Mononuclear cell (primary cell): ENCODE results near the gene STPG2. TPM values are rescaled to one million over a fixed set of nuclear protein-coding genes. Genes with fewer than 3 reads are reported as not detected.
"Not testable (repeated sequence)": the region's sequence is repeated elsewhere in the genome, so short reads cannot be mapped to it uniquely, and the experiment has no call there.

Experiments
- H3K27me3 ChIP-seq: 2 replicates; pipeline ENCODE4 v1.6.0; 2011; ENCODE audit warnings: low read length, control low read depth; ENCODE audit not compliant: insufficient read depth
- H3K4me1 ChIP-seq: 2 replicates; pipeline ENCODE4 v1.5.1; 2011; ENCODE audit warnings: mild to moderate bottlenecking, low read length, control low read depth; ENCODE audit not compliant: insufficient read depth
- H3K4me3 ChIP-seq: 2 replicates; pipeline ENCODE4 v1.5.1; 2011; ENCODE audit warnings: mild to moderate bottlenecking, low read length, moderate library complexity
- H3K9me3 ChIP-seq: 2 replicates; pipeline ENCODE4 v1.5.1; 2011; ENCODE audit warnings: low read depth, mild to moderate bottlenecking, control low read depth, low read length
- total RNA-seq: library from RNA; depleted of rRNA; stranded (reverse); fragments of >200 nt; gene quantifications from one replicate; pipeline ENCODE4 v1.2.3, GENCODE V29; 2012

Gene STPG2
- total RNA-seq, 1 donor, result 0.73 TPM

- peaks cover 14% of the 10 kb centered on the region for H3K9me3 ChIP-seq
- H3K27me3 ChIP-seq, result no peaks in the 10 kb centered on the region
- no peaks in the 10 kb centered on the region for H3K4me1 ChIP-seq
- no peak overlapping the region for H3K4me3 ChIP-seq
Observed at GRCh38 chr4:97942137-97942536, 201.1 kb downstream of the STPG2 start.

- Histone ChIP-seq H3K4me3 (no peak overlapping the region), H3K4me1 (no peaks in the 10 kb centered on the region), H3K27me3 (no peaks in the 10 kb centered on the region), H3K9me3 (peaks cover 14% of the 10 kb centered on the region)
Observed at GRCh38 chr4:97938141-97938540, 205.1 kb downstream of the STPG2 start.

DNA sequence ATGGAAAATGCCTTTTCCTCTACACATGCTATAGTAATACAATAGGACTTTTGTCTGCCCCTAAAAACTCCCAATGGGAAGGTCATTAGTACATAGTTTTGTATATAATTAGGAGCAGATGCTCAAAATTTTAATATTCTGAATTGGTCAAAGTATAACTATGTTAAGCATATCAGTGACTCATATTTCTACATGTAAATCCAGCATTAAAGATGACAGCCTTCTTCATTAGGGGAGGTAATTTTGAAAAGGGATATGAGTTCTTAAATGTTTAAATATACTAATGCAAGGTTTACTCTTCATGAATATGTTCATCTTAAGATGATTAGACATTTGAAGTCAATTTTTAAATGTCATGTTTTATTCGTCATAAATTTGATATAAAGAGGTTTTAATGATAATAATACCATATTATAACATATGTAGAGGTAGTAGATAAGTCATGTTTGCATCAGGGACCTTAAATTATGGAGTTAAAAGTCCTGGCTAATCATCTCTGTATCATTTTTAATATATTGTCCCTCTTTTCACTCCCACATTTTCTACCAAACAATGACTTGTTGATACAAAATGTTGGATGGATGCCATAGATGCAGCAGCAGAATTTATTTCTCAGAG is 218.8 kb downstream of the STPG2 start:
- Histone ChIP-seq H3K4me1 (no peaks in the 10 kb centered on the region), H3K4me3 (no peak overlapping the region), H3K9me3 (no peaks in the 10 kb centered on the region), H3K27me3 (no peaks in the 10 kb centered on the region)

DNA sequence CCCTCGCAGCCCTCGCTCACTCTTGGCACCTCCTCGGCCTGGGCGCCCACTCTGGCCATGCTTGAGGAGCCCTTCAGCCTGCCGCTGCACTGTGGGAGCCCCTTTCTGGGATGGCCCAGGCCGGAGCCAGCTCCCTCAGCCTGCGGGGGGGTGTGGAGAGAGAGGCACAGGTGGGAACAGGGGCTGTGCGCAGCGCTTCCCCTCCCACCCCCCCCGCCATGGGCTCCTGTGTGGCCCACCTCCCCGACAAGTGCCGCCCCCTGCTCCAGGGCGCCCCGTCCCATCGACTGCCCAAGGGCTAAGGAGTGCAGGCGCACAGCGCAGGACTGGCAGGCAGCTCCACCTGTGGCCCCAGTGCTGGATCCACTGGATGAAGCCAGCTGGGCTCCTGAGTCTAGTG is 220.2 kb downstream of the STPG2 start:
- H3K9me3 ChIP-seq, result peaks cover 6% of the 10 kb centered on the region
- no peak overlapping the region for H3K4me3 ChIP-seq
- H3K27me3 ChIP-seq, result no peaks in the 10 kb centered on the region
- H3K4me1 ChIP-seq, result no peaks in the 10 kb centered on the region

DNA sequence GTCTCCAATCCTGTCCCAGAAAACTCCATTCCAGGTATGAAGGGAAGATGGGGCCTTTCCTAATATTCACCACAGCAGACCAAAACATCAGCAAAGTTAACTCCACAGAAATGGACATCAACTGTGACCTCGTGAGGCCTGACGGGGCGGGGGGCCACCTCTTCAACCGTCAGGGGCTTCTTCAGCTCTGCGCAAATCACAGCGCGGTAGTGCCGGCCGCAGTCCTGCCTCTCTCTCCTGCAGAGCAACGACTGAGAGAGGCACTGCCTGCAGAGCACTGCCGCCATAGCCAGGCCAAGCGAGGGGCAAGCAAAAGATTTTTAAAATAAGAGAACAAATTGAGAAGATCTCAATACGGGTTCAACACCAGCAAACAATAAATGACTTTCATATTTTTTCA is 226.2 kb downstream of the STPG2 start:
- Histone ChIP-seq H3K4me1 (no peaks in the 10 kb centered on the region), H3K4me3 (no peak overlapping the region), H3K27me3 (no peaks in the 10 kb centered on the region), H3K9me3 (peaks cover 12% of the 10 kb centered on the region)

DNA sequence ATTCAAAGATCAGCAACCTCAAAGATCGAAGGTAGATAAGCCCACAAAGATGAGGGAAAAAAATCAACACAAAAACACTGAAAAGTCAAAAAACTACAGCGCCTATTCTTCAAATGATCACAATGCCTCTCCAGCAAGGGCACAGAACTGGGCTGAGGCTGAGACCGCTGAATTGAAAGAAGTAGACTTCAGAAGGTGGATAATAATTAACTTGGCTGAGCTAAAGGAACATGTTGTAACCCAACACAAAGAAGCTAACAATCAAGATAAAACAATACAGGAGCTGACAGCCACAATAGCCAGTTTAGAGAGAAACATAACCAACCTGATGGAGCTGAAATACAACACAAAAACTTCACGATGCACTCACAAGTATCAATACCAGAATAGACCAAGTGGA is 231.1 kb downstream of the STPG2 start:
- no peak overlapping the region for H3K4me3 ChIP-seq
- H3K9me3 ChIP-seq, result no peaks in the 10 kb centered on the region
- H3K4me1 ChIP-seq, result no peaks in the 10 kb centered on the region
- no peaks in the 10 kb centered on the region for H3K27me3 ChIP-seq

GRCh38 chr4:97911236-97911906 is 231.9 kb downstream of the STPG2 start:
- no peak overlapping the region for H3K4me3 ChIP-seq
- no peaks in the 10 kb centered on the region for H3K9me3 ChIP-seq
- H3K4me1 ChIP-seq, result no peaks in the 10 kb centered on the region

GRCh38 chr4:97910005-97910404 is 233.3 kb downstream of the STPG2 start:
- H3K27me3 ChIP-seq, result no peaks in the 10 kb centered on the region
- H3K4me1 ChIP-seq, result no peaks in the 10 kb centered on the region
- no peaks in the 10 kb centered on the region for H3K9me3 ChIP-seq
- no peak overlapping the region for H3K4me3 ChIP-seq

More at GRCh38 chr4:97911236-97911906, 231.9 kb downstream of the STPG2 start:
- no peaks in the 10 kb centered on the region for H3K27me3 ChIP-seq

GRCh38 chr4:97903436-97904189 is 239.7 kb downstream of the STPG2 start:
- peaks cover 13% of the 10 kb centered on the region for H3K9me3 ChIP-seq
- not testable (repeated sequence) for H3K4me3 ChIP-seq, H3K27me3 ChIP-seq, H3K4me1 ChIP-seq

GRCh38 chr4:97900229-97900628 is 243.0 kb downstream of the STPG2 start:
- Histone ChIP-seq H3K27me3 (no peaks in the 10 kb centered on the region), H3K4me1 (no peaks in the 10 kb centered on the region), H3K4me3 (no peak overlapping the region), H3K9me3 (peaks cover 13% of the 10 kb centered on the region)

- no peaks in the 10 kb centered on the region for H3K4me1 ChIP-seq
- H3K4me3 ChIP-seq, result no peak overlapping the region
- H3K27me3 ChIP-seq, result no peaks in the 10 kb centered on the region
- no peaks in the 10 kb centered on the region for H3K9me3 ChIP-seq
Observed at GRCh38 chr4:97892592-97893266, 250.5 kb downstream of the STPG2 start.

DNA sequence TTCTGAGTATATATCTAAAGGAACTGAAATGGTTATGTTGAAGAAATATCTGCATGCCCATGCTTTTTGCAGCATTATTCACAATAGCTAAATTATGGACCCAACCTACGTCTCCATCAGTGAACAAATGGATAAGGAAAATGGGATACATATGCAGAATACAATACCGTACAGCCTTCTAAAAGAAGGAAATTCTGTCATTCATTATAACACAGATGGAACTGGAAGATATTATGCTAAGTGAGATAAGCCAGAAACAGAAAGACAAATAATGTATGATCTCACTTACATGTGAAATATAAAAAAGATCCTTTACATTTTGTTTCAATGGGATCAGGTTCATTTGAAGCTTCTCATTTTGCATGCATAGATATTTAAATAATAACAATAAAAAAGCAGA is 263.3 kb downstream of the STPG2 start:
- Histone ChIP-seq H3K4me1 (no peaks in the 10 kb centered on the region), H3K4me3 (no peak overlapping the region)

GRCh38 chr4:97868097-97868496 is 275.2 kb downstream of the STPG2 start:
- Histone ChIP-seq H3K4me1 (no peaks in the 10 kb centered on the region), H3K4me3 (no peak overlapping the region), H3K27me3 (no peaks in the 10 kb centered on the region), H3K9me3 (no peaks in the 10 kb centered on the region)

More for the DNA sequence above, 263.3 kb downstream of the STPG2 start:
- no peaks in the 10 kb centered on the region for H3K27me3 ChIP-seq
- H3K9me3 ChIP-seq, result peaks cover 2% of the 10 kb centered on the region

GRCh38 chr4:97867557-97868091 is 275.7 kb downstream of the STPG2 start:
- no peaks in the 10 kb centered on the region for H3K4me1 ChIP-seq
- H3K4me3 ChIP-seq, result no peak overlapping the region
- no peaks in the 10 kb centered on the region for H3K27me3 ChIP-seq
- no peaks in the 10 kb centered on the region for H3K9me3 ChIP-seq
